ENCODE data around the gene TLR1.
"Not testable (repeated sequence)": the region's sequence is repeated elsewhere in the genome, so short reads cannot be mapped to it uniquely, and the experiment has no call there.

TLR1 gene

GRCh38 chr4:38803833-38804653, 548 bp downstream of the TLR1 start:
- DNase-seq = no peak

- no peak for DNase-seq
These were observed 1.8 kb downstream of the TLR1 start for GRCh38 chr4:38802561-38803355.

- DNase-seq = no peak
These were observed 3.6 kb downstream of the TLR1 start for GRCh38 chr4:38800961-38801450.

- DNase-seq = no peak
These were observed 4.2 kb downstream of the TLR1 start for GRCh38 chr4:38800366-38800765.

- DNase-seq = no peak
These were observed 9.5 kb downstream of the TLR1 start for GRCh38 chr4:38795087-38795486.

GRCh38 chr4:38794051-38794450, 10.5 kb downstream of the TLR1 start:
- no peak for DNase-seq

GRCh38 chr4:38791010-38791409, 13.6 kb downstream of the TLR1 start:
- no peak for DNase-seq

GRCh38 chr4:38788317-38788716, 16.3 kb downstream of the TLR1 start:
- no peak for DNase-seq

- no peak for DNase-seq
These were observed 16.9 kb downstream of the TLR1 start for GRCh38 chr4:38787693-38788092.

- no peak for DNase-seq
These were observed 18.6 kb downstream of the TLR1 start for GRCh38 chr4:38785901-38786402.

- DNase-seq = no peak
These were observed 19.4 kb downstream of the TLR1 start for GRCh38 chr4:38785041-38785790.

GRCh38 chr4:38784141-38784540, 20.4 kb downstream of the TLR1 start:
- DNase-seq = no peak

- no peak for DNase-seq
These were observed 21.5 kb downstream of the TLR1 start for GRCh38 chr4:38783109-38783460.

- peak; percentile 32 for DNase-seq
These were observed 22.0 kb downstream of the TLR1 start, which contains the start of gene TLR10 for GRCh38 chr4:38782452-38783108. TLR10 (minus strand) TSS chr4:38782990; CDS start chr4:38775590, 7,400 bp downstream.

- DNase-seq = no peak
These were observed 22.7 kb downstream of the TLR1 start for GRCh38 chr4:38781854-38782261.

GRCh38 chr4:38780833-38781484, 23.6 kb downstream of the TLR1 start:
- no peak for DNase-seq

GRCh38 chr4:38779790-38780189, 24.8 kb downstream of the TLR1 start:
- no peak for DNase-seq

- not testable (repeated sequence) for DNase-seq
These were observed 26.7 kb downstream of the TLR1 start for GRCh38 chr4:38777925-38778324.

- DNase-seq = no peak
These were observed 29.3 kb downstream of the TLR1 start for GRCh38 chr4:38775326-38775725.

GRCh38 chr4:38774181-38774955, 30.2 kb downstream of the TLR1 start:
- no peak for DNase-seq

GRCh38 chr4:38770281-38770680, 34.3 kb downstream of the TLR1 start:
- not testable (repeated sequence) for DNase-seq

All from activated T-cell treated with anti-CD3 and anti-CD28 coated beads, Interleukin-2, amount 50 U/mL, for 1 hour (primary cell).